Regular cardiac myocyte (primary cell): Measurements from ENCODE around the gene PRR15L. TPM values are rescaled to one million over a fixed set of nuclear protein-coding genes. Genes with fewer than 3 reads are reported as not detected.

Experiments used
- total RNA-seq: library from RNA; depleted of rRNA; stranded (reverse); fragments of >200 nt; gene quantifications from 2 replicates; pipeline ENCODE4 v1.2.3, GENCODE V29; 2014

PRR15L gene, protein sequence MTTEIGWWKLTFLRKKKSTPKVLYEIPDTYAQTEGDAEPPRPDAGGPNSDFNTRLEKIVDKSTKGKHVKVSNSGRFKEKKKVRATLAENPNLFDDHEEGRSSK
- total RNA-seq = not detected in 2 replicates

DNA sequence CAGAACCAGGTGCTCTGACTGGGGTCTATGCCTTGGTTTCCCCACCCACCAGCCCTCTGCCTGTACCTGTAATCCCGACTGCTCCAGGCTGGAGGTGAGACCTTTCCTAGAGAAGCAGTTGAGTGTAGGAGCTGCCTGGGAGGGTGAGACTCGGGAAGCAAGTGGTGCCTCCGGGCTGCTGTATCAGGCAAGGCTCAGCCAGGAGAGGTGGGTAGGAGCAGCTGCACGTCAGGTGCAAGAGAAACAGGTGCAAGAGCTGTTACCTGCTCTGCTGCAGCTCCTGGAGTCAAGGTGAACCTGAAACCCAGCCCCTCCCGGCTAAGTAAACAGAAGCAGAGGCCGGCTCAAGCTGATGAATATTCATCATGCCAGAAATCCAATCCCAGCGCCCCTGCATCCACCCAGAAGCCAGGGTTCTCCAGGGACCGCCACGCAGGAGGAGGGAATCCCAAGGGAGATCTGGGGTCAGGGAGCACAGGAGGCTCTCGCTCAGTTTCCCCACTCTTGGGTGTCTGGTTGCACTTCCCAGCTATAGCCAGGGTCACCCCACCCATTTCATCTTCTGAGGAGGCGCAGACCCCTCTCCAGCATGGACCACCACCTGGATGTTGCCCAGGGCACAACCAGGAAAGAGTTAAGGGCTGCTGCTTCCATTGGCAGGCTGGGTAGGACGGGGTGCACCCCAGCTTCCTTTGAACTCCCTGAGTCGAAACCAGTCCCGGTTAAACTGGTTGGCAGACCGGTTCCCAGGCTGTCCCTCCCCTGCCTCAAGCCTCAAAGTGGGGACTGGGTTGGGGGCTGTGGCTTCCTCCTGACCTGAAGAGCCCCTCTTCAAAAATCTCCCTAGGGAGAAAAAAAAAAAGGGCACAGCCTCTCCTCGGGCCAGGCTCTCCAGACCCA, at the start of gene PRR15L:
TSS of gene PRR15L (minus strand) at position 293 of the 900 bp plus-strand sequence. CDS start 4,649 bp downstream, outside the sequence.

DNA sequence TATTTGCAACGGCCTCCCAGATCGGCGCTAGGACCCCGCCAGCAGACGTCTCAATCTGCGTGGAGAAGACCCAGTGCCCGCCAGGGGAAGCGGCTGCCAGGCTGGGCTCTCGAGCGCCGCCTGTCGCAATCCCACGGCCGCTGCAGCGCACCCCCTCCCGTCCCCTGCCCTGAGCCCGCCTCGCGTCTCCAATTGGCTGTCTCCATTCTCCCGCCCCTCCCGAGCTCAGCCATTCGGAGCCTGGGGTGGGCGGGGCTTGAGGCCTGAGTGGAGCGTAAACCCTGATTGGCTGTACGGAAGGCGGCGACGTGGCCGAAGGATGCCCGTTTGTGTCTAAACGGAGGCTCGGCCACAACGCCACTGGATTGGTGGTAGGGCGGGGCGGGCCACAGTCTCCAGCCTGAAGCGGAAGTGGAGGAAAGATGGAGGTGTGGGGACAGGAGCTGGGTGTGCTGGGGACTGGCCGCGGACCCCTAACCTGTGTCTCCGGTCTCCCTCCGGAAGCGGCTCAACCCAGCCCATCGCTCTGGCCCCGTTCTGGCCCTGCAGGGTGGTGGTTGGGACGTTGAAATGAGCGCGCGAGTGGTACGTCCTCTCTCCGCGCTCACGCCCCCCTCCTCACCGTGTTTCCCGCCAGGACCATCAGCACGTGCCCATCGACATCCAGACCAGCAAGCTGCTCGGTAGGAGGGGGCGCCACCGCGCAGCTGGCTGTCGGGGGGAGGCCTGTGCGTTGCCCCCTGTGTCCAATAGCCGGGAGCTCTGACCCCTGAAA, 13.2 kb upstream of the PRR15L start, which contains the start of gene CDK5RAP3:
TSS of gene CDK5RAP3 (plus strand) at position 389 of the 775 bp plus-strand sequence. CDS start at position 423, 34 bp downstream.

GRCh38 chr17:47941246-47942095, 16.2 kb downstream of the PRR15L start, which contains the start of gene PNPO:
Gene PNPO (plus strand): TSS chr17:47941571. CDS start chr17:47941676, 105 bp downstream.

Other genes starting within 250 kb of the PRR15L start
- not detected in 2 replicates for gene TBX21, start 224.6 kb downstream of the PRR15L start, total RNA-seq
- gene OSBPL7, start 136.1 kb downstream of the PRR15L start, total RNA-seq = 4.2 and 9.6 TPM in 2 replicates
- 14.4 and 26.6 TPM in 2 replicates for gene MRPL10, start 126.3 kb downstream of the PRR15L start, total RNA-seq
- 0.19 TPM in 1 of 2 replicates, not detected in the other for gene LRRC46, start 126.2 kb downstream of the PRR15L start, total RNA-seq
- gene SCRN2, start 116.6 kb downstream of the PRR15L start, total RNA-seq = 18.2 and 32.7 TPM in 2 replicates
- under 0.01 and 0.56 TPM in 2 replicates for gene SP6, start 106.7 kb downstream of the PRR15L start, total RNA-seq
- 0.19 and 0.28 TPM in 2 replicates for gene SP2, start 61.6 kb downstream of the PRR15L start, total RNA-seq
- 40.0 and 59.6 TPM in 2 replicates for gene PNPO, start 16.3 kb downstream of the PRR15L start, total RNA-seq
- 63.7 and 76.5 TPM in 2 replicates for gene CDK5RAP3, start 13.2 kb upstream of the PRR15L start, total RNA-seq
- gene COPZ2, start 79.9 kb upstream of the PRR15L start, total RNA-seq = 49.9 and 63.3 TPM in 2 replicates
- 134 and 148 TPM in 2 replicates for gene NFE2L1, start 90.5 kb upstream of the PRR15L start, total RNA-seq
- 47.6 and 77.3 TPM in 2 replicates for gene CBX1, start 143.6 kb upstream of the PRR15L start, total RNA-seq
- 11.0 and 16.5 TPM in 2 replicates for gene SNX11, start 149.9 kb upstream of the PRR15L start, total RNA-seq